GM18499 (cell line): Measurements from ENCODE around the gene LAMB4.

Source experiments
- ATAC-seq: cut with Tn5 transposase; IDR thresholded peaks from one replicate; pipeline ENCODE4 v1.9.1; 2021; ENCODE audit warnings: moderate number of reproducible peaks; ENCODE audit not compliant: insufficient read depth, unreplicated experiment

Gene LAMB4

GRCh38 chr7:108020585-108020984 lies 109.6 kb downstream of the LAMB4 start:
- no peak for ATAC-seq

- no peak for ATAC-seq
Measured at GRCh38 chr7:108018668-108019067, 111.5 kb downstream of the LAMB4 start.

DNA sequence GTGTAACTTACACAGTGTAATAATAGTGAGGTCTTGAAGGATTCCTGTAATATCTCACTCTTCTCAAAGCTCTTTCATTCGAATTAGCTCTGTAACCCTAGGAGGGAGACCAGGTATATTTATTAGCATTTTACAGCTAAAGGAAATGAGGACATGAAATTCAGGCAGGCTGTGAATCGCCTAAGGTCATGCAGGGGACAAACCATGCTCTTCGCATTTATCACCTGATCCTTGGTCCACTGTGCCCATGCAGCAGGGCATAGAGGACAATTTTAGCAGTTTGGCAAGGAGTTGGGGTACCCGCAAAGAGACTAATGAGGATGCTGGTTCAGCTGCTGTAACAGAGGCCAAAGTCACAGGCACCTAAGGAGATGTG lies 112.4 kb downstream of the LAMB4 start:
- no peak for ATAC-seq

- ATAC-seq = no peak
Measured at GRCh38 chr7:108016841-108017775, 113.1 kb downstream of the LAMB4 start.

- ATAC-seq = no peak
Measured at GRCh38 chr7:108015740-108016139, 114.4 kb downstream of the LAMB4 start.

- ATAC-seq = no peak
Measured at GRCh38 chr7:108014747-108015682, 115.1 kb downstream of the LAMB4 start.

GRCh38 chr7:108014215-108014614 lies 115.9 kb downstream of the LAMB4 start:
- ATAC-seq = no peak

DNA sequence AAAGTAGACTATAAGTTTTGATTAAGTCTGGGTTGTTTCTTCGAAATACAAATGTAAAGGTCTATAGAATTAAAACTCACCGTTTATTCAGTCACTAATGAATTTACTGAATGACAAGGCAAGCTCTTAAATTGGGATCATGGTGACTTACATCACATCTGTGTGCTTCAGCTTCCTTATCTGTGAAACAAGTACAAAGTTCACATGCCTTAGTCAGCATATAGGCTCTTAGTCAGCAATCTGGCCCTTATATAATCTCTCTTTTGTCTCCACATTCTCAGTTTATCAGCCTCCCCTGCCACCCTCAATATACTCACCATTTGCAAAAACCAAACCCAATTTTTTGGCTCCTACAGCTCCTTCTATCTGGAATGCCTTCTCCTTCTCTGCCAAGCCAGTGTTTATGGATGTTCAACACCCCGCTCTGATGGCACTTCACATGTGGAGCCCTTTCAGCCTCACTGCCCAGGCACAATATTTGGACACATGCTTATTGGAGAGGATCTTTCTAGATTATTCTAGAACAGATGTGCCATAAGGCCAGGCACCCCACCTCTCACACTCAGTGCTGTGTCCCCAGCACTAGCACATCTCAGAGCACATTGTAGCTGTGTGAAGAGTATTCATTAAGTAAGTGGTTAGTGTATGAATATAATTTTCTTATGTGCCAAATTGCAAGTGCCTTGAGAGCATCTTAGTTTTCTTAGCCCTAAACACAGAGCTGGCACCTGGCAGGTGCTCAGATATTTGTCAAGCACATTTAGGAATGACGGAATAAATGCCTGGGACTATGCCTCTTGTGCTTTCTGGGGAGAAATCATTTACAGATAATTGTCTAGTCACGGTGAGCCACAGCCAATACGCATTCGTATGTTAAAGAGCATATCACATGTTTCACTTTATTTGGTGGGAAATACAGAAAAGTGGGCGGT lies 117.4 kb downstream of the LAMB4 start:
- no peak for ATAC-seq

DNA sequence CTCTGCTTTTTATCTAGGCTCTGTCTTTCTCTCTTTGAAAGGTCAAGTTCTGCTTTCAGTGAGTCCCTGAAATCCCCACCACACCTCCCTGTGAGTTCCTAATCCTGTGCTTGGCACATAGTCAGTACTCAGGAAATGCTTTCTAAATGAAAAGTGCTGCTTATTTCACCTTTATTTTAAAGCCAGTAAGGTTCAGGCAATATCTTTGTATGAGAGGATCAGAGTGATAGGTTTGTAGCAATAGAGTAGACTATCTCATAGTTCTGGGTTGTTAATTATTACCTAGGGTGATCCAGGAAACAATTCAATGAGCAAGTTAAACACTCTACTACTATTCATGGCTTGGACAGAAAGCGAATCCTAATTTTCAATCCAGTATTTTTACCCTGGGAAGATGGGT lies 119.8 kb downstream of the LAMB4 start:
- no peak for ATAC-seq

- no peak for ATAC-seq
Measured at GRCh38 chr7:108009873-108010272, 120.3 kb downstream of the LAMB4 start.

GRCh38 chr7:108008827-108009226 lies 121.3 kb downstream of the LAMB4 start:
- no peak for ATAC-seq

DNA sequence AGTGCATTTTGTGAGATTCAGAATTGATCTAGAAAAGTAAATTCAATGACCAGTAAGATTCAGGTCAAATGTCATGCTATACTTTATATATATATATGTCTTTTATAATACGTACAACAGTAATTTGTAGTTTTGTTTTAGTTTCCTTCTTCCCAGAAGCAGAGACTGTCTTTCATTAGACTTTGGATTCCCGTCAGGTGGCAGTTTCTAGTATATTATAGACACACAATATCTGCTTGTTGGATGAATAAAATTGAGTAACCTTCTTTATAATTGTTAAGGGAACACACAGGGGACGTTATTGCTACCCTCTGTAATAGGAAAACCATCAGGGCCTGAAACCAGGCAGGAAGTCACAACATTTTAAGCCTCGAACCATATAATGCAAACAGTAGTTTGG lies 121.9 kb downstream of the LAMB4 start:
- ATAC-seq = no peak

DNA sequence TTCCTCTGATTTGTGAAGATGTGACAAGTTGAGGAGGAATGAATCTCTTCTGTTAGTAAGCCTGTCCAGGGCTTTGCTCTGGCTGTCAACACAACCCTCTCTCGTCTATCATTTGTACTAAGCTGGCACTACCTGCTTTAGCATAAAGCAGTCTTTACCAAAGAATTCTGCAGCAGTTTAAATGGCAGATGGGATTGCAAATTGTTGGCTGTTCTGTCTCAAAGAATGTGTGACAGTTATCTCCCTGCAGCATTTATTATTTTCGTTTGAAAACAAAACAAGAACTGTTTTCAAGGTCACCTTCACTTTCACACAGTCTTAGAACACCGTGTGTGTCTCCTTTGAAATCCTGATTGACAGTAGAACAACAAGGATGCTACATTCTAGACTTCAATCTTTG lies 122.4 kb downstream of the LAMB4 start:
- no peak for ATAC-seq

DNA sequence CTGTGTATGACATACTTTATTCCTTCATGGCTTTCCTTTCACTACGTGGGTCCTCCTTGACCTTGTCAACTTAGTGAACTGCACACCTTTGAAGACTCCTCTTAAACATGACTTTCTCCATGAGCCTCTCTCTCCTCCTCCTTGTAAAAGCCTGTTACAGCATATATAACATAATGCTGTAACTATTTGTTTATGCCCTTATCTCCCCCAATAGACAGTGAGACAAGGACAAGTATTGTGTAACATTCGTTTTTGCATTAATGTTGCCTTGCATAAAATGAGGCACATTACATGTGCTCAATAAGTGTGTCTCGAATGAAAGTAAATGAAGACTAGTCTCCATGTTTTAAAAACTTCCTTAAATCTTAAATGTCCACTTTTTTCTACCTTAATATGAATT lies 122.9 kb downstream of the LAMB4 start:
- no peak for ATAC-seq

GRCh38 chr7:108004220-108005142 lies 125.7 kb downstream of the LAMB4 start:
- no peak for ATAC-seq

DNA sequence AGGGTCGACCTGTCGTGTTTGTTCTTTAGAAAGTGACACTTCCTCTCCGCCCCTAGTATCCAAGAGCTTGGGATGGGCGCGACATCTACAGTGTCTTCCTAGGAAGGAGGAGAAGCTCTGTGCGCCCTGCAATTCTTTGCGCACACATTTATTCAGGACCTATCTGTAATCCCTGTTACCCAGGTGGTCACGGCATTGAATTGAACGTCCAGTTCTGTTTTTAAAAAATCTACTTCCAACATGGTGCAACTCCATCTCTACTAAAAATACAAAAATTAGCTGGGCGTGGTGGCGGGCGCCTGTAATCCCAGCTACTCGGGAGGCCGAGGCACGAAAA lies 126.6 kb downstream of the LAMB4 start:
- ATAC-seq = no peak

DNA sequence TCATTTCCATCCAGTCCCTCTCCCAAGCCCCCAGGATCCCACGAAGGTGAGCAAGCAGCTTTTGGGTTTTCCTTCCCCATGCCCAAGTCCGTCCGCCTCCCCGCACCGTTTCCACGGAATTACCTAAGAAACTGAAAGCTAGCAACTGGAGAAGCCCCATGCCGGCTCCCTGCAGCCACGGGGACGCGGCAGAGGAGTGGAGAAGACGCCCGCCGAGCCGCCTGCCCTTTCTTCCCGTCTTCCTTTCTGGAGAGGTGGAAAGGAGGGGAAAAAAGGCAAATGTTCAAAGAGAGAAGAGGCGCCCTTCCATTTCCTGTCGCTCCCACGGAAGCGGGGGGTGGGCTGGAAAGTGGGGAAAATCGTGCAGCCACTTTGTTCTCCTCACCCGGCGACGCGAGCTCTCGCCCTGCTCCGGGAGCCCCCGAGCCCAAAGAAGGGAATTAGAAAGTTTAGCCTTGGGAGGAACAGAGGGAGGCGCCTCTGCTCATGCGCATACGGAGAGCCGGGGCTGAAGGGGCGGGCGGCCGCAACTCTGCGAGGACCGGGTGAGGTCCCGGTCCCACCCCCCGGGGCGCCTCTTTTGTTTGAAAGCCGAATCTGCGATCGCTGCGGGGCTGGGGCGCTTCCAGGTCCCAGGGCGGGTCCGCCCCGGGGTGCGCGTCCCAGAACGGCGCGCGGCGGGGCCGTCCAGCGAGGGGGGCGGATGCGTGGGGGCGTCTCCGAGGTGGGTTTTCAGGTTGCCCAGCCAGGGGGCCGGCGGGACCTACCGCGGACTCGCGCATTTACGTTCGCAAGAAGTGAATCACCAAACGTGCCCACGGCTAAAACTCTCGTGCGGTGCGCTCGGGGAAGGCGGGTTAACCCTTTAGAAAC lies 127.2 kb downstream of the LAMB4 start, which contains the start of gene LAMB1:
Gene LAMB1, minus strand, starts transcription at position 436 of the 873 bp plus-strand sequence. Its CDS starts 276 bp downstream, at position 160.
- no peak for ATAC-seq
